NCI-H146 treated with DMSO at 0.1 percent for 48 hours (cell line): ENCODE measurements around the gene SCFD2.
"Not testable (repeated sequence)": the region's sequence is repeated elsewhere in the genome, so short reads cannot be mapped to it uniquely, and the experiment has no call there.

Source experiments
- DNase-seq: peaks from one replicate; lab custom pipeline; 2025; ENCODE audit not compliant: unreplicated experiment; lab: John Stamatoyannopoulos, UW

Gene SCFD2

GRCh38 chr4:53059871-53060270, 306.0 kb downstream of the SCFD2 start:
- DNase-seq, result no peak

- no peak for DNase-seq
Observed at GRCh38 chr4:53059256-53059655, 306.6 kb downstream of the SCFD2 start.

GRCh38 chr4:53057679-53058078, 308.2 kb downstream of the SCFD2 start:
- DNase-seq, result no peak

GRCh38 chr4:53057108-53057507, 308.8 kb downstream of the SCFD2 start:
- not testable (repeated sequence) for DNase-seq

- DNase-seq, result peak; percentile 51
Observed at GRCh38 chr4:53055716-53056403, 310.0 kb downstream of the SCFD2 start.

GRCh38 chr4:53055274-53055673, 310.6 kb downstream of the SCFD2 start:
- DNase-seq, result peak; percentile 26

- peak; percentile 56 for DNase-seq
Observed at GRCh38 chr4:53050361-53050774, 315.5 kb downstream of the SCFD2 start.

- no peak for DNase-seq
Observed at GRCh38 chr4:53049528-53049927, 316.3 kb downstream of the SCFD2 start.

- DNase-seq, result no peak
Observed at GRCh38 chr4:53044651-53044960, 321.3 kb downstream of the SCFD2 start.

- no peak for DNase-seq
Observed at GRCh38 chr4:53043891-53044650, 321.8 kb downstream of the SCFD2 start.

- DNase-seq, result peak; percentile 66
Observed at GRCh38 chr4:53043055-53043454, 322.8 kb downstream of the SCFD2 start.

GRCh38 chr4:53040851-53041250, 325.0 kb downstream of the SCFD2 start:
- no peak for DNase-seq

- DNase-seq, result no peak
Observed at GRCh38 chr4:53040459-53040815, 325.4 kb downstream of the SCFD2 start.

- no peak for DNase-seq
Observed at GRCh38 chr4:53039741-53040458, 326.0 kb downstream of the SCFD2 start.

- DNase-seq, result no peak
Observed at GRCh38 chr4:53037892-53038291, 328.0 kb downstream of the SCFD2 start.

GRCh38 chr4:53032908-53033307, 333.0 kb downstream of the SCFD2 start:
- DNase-seq, result not testable (repeated sequence)

- DNase-seq, result no peak
Observed at GRCh38 chr4:53026233-53026632, 339.6 kb downstream of the SCFD2 start.

- DNase-seq, result no peak
Observed at GRCh38 chr4:53023677-53024299, 342.1 kb downstream of the SCFD2 start.

GRCh38 chr4:53022513-53023100, 343.3 kb downstream of the SCFD2 start:
- DNase-seq, result no peak

- DNase-seq, result no peak
Observed at GRCh38 chr4:53021754-53022512, 343.9 kb downstream of the SCFD2 start.
